ENCODE data around the gene TEX51.

DNA sequence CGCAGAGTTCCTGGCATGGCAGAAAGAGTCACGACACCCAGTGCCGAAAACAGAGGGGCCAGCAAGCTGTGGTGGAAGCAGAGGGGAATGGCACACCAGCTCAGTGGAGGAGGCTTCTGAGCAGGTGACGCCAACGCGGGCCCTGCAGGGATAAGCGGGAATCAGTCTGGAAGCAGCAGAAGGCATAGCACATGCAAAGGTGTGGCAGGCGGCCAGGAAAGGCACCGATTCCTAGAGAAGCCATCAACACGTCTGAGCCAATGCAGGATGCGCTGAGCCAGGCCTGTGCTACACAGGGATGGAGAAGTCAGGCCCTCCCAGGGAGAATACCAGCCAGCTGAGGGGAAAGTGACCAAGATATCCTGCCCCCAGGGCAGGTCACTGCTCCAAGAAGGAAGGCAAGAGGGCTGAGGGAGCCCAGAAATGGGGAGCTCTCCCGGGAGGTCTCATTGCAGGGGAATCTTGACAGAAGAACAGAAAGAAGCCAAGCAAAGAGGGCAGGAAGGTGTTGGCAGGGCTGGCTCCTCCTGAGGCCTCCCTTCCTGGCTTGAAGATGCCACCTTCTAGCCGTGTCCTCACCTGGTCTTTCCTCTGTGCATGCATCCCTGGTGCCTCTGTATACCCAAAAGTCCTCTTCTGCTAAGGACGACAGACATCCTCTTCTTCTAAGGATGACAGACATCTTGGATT is 16.3 kb downstream of the TEX51 start:
- TF ChIP-seq CTCF (conservative IDR thresholded peaks at IDR 0.05; ENCODE audit: low read length) (no peak), EZH2phosphoT487 (IDR thresholded peaks at IDR 0.05; ENCODE audit: borderline replicate concordance, low read depth, low read length) (no peak)

All from OCI-LY7 (cell line).